HepG2 (cell line): ENCODE results near the gene THRAP3. TPM values are rescaled to one million over a fixed set of nuclear protein-coding genes. Genes with fewer than 3 reads are reported as not detected.
A peak's percentile ranks its signal among the peaks of the same experiment; 100 is the strongest.

Experiments
- ATAC-seq: fragments of 200-7000 bp; cut with Tn5 transposase; 3 replicates; pipeline ENCODE4 v1.9.1; 2020; ENCODE audit warnings: mild to moderate bottlenecking, moderate library complexity
- BruUV-seq: library from RNA; stranded (reverse); fragments of 400-500 nt; replicated peaks from 2 replicates; lab custom pipeline; 2021; lab: Mats Ljungman, UMichigan
- CTCF ChIA-PET: fragments of 300-600 bp; formaldehyde crosslinking; extraction: SDS; loops from one replicate; lab custom pipeline; 2021; ENCODE audit warnings: low total read pairs, inconsistent platforms, low intra/inter-chr PET ratio; lab: Yijun Ruan, JAX
- POLR2A ChIA-PET: fragments of 350-600 bp; sonication (Branson Sonifier 250); formaldehyde crosslinking; loops from one replicate; lab custom pipeline; 2020; ENCODE audit warnings: antibody characterized with exemption, inconsistent platforms; lab: Yijun Ruan, JAX
- DNase-seq: peaks from one replicate; pipeline ENCODE4 v3.0.0-alpha.2; 2015; ENCODE audit warnings: low spot score
- FAIRE-seq: peaks from 3 replicates; lab custom pipeline; 2011; peaks lifted over from hg19 to GRCh38; lab: Jason Lieb, UNC
- H2AFZ ChIP-seq: one replicate; pipeline ENCODE4 v1.6.1; 2011; ENCODE audit warnings: low read length, inconsistent platforms
- H3K27ac ChIP-seq: fragments of 300-600 bp; 3 replicates; pipeline ENCODE4 v1.8.0; 2011; ENCODE audit warnings: mixed run types, mild to moderate bottlenecking, mixed read lengths, low read length, inconsistent platforms; ENCODE audit not compliant: insufficient read depth; ENCODE audit errors: extremely low read length
- H3K27me3 ChIP-seq, 2 experiments: fragments of 200-600 bp in 1 of 2; 2 replicates in 1 of 2; 3 replicates in 1 of 2; pipeline versions ENCODE4 v1.6.0 to v1.8.0; 2011; ENCODE audit warnings: low read length in 2 of 2, mild to moderate bottlenecking in 2 of 2, moderate library complexity in 2 of 2, inconsistent platforms in 1 of 2; ENCODE audit not compliant: insufficient read depth in 2 of 2, control insufficient read depth in 1 of 2
- H3K36me3 ChIP-seq, 2 experiments: fragments of 200-600 bp in 1 of 2; replicated peaks in 1 of 2; 2 replicates in 1 of 2; 3 replicates in 1 of 2; pipeline versions ENCODE4 v1.5.1 to v1.8.0; 2011; ENCODE audit warnings: low read length in 2 of 2, inconsistent platforms in 1 of 2; ENCODE audit not compliant: insufficient read depth in 2 of 2, control insufficient read depth in 1 of 2
- H3K4me1 ChIP-seq: 2 replicates; pipeline ENCODE4 v1.5.1; 2012; ENCODE audit warnings: low read length, inconsistent platforms; ENCODE audit not compliant: insufficient read depth
- H3K4me2 ChIP-seq: 2 replicates; pipeline ENCODE4 v1.6.0; 2011; ENCODE audit warnings: low read depth, low read length, inconsistent platforms
- H3K4me3 ChIP-seq, 3 experiments: fragments of 200-600 bp in 1 of 3; sonication (generic), shearing (Covaris generic) in 1 of 3; replicated peaks in 1 of 3; 2 replicates each; pipeline ENCODE4 v1.5.1; 2011 to 2016; ENCODE audit warnings: low read length in 3 of 3, inconsistent platforms in 2 of 3, low read depth in 2 of 3, mild to moderate bottlenecking in 2 of 3, control low read depth in 1 of 3, mixed read lengths in 1 of 3; ENCODE audit not compliant: insufficient read depth in 1 of 3
- H3K79me2 ChIP-seq: one replicate; pipeline ENCODE4 v1.6.1; 2011; ENCODE audit warnings: low read length, inconsistent platforms; ENCODE audit not compliant: insufficient read depth
- H3K9ac ChIP-seq: 2 replicates; pipeline ENCODE4 v1.6.0; 2011; ENCODE audit warnings: mild to moderate bottlenecking, low read depth, low read length, inconsistent platforms; ENCODE audit not compliant: insufficient read depth
- H3K9me3 ChIP-seq: 2 replicates; pipeline ENCODE4 v1.5.1; 2012; ENCODE audit warnings: mild to moderate bottlenecking, low read length
- H4K20me1 ChIP-seq: 2 replicates; pipeline ENCODE4 v1.6.0; 2011; ENCODE audit warnings: inconsistent platforms, mild to moderate bottlenecking, low read length, moderate library complexity; ENCODE audit not compliant: insufficient read depth
- CAMTA2 ChIP-seq: sonication (generic); formaldehyde crosslinking; IDR thresholded peaks from 2 replicates; pipeline ENCODE4 v1.4.0; 2020; ENCODE audit warnings: mild to moderate bottlenecking, missing genetic modification reagents, borderline replicate concordance
- FLYWCH1 ChIP-seq: sonication (generic); formaldehyde crosslinking; IDR thresholded peaks from 2 replicates; pipeline ENCODE4 v1.8.1; 2023; ENCODE audit warnings: mild to moderate bottlenecking, missing genetic modification reagents
- HNRNPK ChIP-seq: fragments of 200-400 bp; formaldehyde crosslinking; IDR thresholded peaks from 2 replicates; pipeline ENCODE4 v1.6.1; 2018; ENCODE audit warnings: low read length, low read depth, moderate library complexity, mild to moderate bottlenecking; ENCODE audit not compliant: poor library complexity, severe bottlenecking
- KDM3A ChIP-seq: IDR thresholded peaks from 2 replicates; pipeline ENCODE4 v1.6.1; 2018; ENCODE audit warnings: low read depth, missing compliant biosample characterization
- KDM6A ChIP-seq: IDR thresholded peaks from 2 replicates; pipeline ENCODE4 v1.6.1; 2016; ENCODE audit warnings: low read depth
- RBFOX2 ChIP-seq: fragments of 200-400 bp; formaldehyde crosslinking; IDR thresholded peaks from 2 replicates; pipeline ENCODE4 v1.6.1; 2017; ENCODE audit warnings: low read depth, mild to moderate bottlenecking, low read length
- TCF7L2 ChIP-seq: IDR thresholded peaks from 2 replicates; pipeline ENCODE4 v1.6.1; 2011; ENCODE audit warnings: mild to moderate bottlenecking, low read depth, low read length, moderate library complexity
- TEAD3 ChIP-seq: optimal IDR thresholded peaks from 2 replicates; pipeline ENCODE3; 2016; ENCODE audit warnings: borderline replicate concordance
- ZNF296 ChIP-seq: sonication (generic); formaldehyde crosslinking; conservative IDR thresholded peaks from 2 replicates; pipeline ENCODE4 v1.5.0; 2020; ENCODE audit warnings: mild to moderate bottlenecking, missing genetic modification reagents
- ZNF317 ChIP-seq: sonication (generic); formaldehyde crosslinking; IDR thresholded peaks from 2 replicates; pipeline ENCODE4 v1.5.0; 2020; ENCODE audit warnings: mild to moderate bottlenecking, missing genetic modification reagents
- ZNF331 ChIP-seq: sonication (generic); formaldehyde crosslinking; IDR thresholded peaks from 2 replicates; pipeline ENCODE4 v1.4.0; 2020; ENCODE audit warnings: missing genetic modification reagents
- ZNF780A ChIP-seq: sonication (generic); formaldehyde crosslinking; IDR thresholded peaks from 2 replicates; pipeline ENCODE4 v1.8.0; 2022; ENCODE audit warnings: mild to moderate bottlenecking, missing genetic modification reagents, moderate library complexity
- ZNF879 ChIP-seq: sonication (generic); formaldehyde crosslinking; IDR thresholded peaks from 2 replicates; pipeline ENCODE4 v1.8.1; 2023; ENCODE audit warnings: missing genetic modification reagents
- ZSCAN22 ChIP-seq: sonication (generic); formaldehyde crosslinking; IDR thresholded peaks from 2 replicates; pipeline ENCODE4 v1.4.0; 2020; ENCODE audit warnings: mild to moderate bottlenecking, missing genetic modification reagents
- WGBS: methylation state at CpG from one replicate; pipeline ENCODE4 v1.1.6; 2017; ENCODE audit warnings: low lambda C conversion rate; 5-methylcytosine and 5-hydroxymethylcytosine counted together
- in situ Hi-C: cut with HindIII; loops from 2 replicates; pipeline ENCODE4 v1.10.0; 2017; ENCODE audit warnings: low pct_unique_long_range_greater_than_20kb; ENCODE audit not compliant: extremely low pct_ligation_motif_present
- intact Hi-C: fragments of 100-400 bp; cut with micrococcal nuclease; formaldehyde crosslinking; loops from one replicate; pipeline ENCODE4 v1.10.0; 2022; ENCODE audit not compliant: unreplicated experiment
- polyA plus RNA-seq, 8 experiments: library from polyadenylated mRNA; depleted of rRNA in 3 of 8; stranded (reverse) in 7 of 8; unstranded in 1 of 8; fragments of >200 nt; fragmentation: Illumina TruSeq in 4 of 8; extraction: Trizol in 4 of 8; gene quantifications; 2 replicates each; pipeline versions ENCODE4 v1.2.1 to v1.2.3, GENCODE V29; 2011 to 2016; ENCODE audit warnings: low read depth in 4 of 8, missing spikeins in 1 of 8, mixed read lengths in 1 of 8; ENCODE audit not compliant: insufficient read depth in 1 of 8
- total RNA-seq, 5 experiments: library from RNA; depleted of rRNA; stranded (reverse); fragments of >200 nt; fragmentation: Illumina TruSeq; extraction: Trizol; gene quantifications; 2 replicates each; pipeline ENCODE4 v1.2.3, GENCODE V29; 2016; ENCODE audit warnings: low read depth in 1 of 5
- TF ChIP-seq, protein P1 (sequence below): sonication (generic); IDR thresholded peaks from 2 replicates; pipeline ENCODE4 v1.6.1; 2016; ENCODE audit warnings: low read depth, borderline replicate concordance
- TF ChIP-seq, protein P2 (sequence below): IDR thresholded peaks from 2 replicates; pipeline ENCODE4 v1.6.1; 2016; ENCODE audit warnings: control low read depth

Gene THRAP3
- total and polyA plus RNA-seq, 2 of the 13 experiments (the other 11 are each of a cell fraction or from before 2014, with no cell fraction given), result 45.0 to 92.6 TPM

DNA sequence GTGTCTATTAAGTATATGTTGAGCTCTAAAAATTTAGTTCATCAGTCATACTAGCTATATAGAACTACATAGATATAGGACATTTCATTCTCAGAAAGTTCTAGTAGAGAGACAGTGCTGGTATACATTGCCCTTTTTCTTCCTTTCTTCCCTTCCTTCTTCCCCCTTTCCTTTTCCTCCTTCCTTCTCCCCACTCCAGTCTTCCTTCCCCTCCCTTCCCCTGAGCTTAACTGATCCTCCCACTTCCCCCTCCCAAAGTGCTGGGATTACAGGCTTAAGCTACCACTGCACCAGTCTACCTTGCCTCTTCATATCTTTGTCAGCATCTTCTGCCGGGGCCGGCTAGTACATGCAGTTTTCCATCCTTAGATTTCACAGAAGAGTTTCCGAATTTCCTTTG lies 12.1 kb downstream of the THRAP3 start:
- Histone ChIP-seq H4K20me1 (peaks cover 50% of the 10 kb centered on the region), H3K4me1 (peaks cover 93% of the 10 kb centered on the region), H3K27ac (no peak overlapping the region), H3K27me3 (no peaks in the 10 kb centered on the region), H2AFZ (no peak overlapping the region), H3K9ac (no peak overlapping the region), H3K9me3 (no peaks in the 10 kb centered on the region), H3K4me2 (no peak overlapping the region), H3K79me2 (peaks cover 93% of the 10 kb centered on the region), H3K36me3 (0 out of 5 replicates have a peak, but pooled peaks cover 0 to 13% of the 10 kb centered on the region in 2 experiments), H3K4me3 (no peak overlapping the region)
- WGBS, result 87% methylated on average over 3 of the region's 3 CpGs
- CTCF ChIA-PET, result no interaction called here
- no peak for ATAC-seq
- no peak for DNase-seq
- intact Hi-C loops, result no loop called here
- FAIRE-seq, result no peak
- POLR2A ChIA-PET, result interaction anchor here (5.4 kb wide), 1 partner anchor 10 kb away, joined by 141 read pairs; the partner anchor contains the start of gene THRAP3
- in situ Hi-C loops, result no loop called here
- no TSS peak for BruUV-seq
- TF ChIP-seq TEAD3 (CRISPR knock-in tag), result no peak
- TF ChIP-seq HNRNPK, result peak; percentile 60
- TF ChIP-seq ZNF879 (CRISPR knock-in tag), result no peak
- TF ChIP-seq CAMTA2 (CRISPR knock-in tag), result no peak
- TF ChIP-seq ZNF296 (CRISPR knock-in tag), result no peak
- no peak for TF ChIP-seq ZSCAN22 (CRISPR knock-in tag)
- 0 out of 2 replicates have a peak, but pooled peaks have one; percentile 3 for TF ChIP-seq RBFOX2
- no peak for TF ChIP-seq ZNF317 (CRISPR knock-in tag)

DNA sequence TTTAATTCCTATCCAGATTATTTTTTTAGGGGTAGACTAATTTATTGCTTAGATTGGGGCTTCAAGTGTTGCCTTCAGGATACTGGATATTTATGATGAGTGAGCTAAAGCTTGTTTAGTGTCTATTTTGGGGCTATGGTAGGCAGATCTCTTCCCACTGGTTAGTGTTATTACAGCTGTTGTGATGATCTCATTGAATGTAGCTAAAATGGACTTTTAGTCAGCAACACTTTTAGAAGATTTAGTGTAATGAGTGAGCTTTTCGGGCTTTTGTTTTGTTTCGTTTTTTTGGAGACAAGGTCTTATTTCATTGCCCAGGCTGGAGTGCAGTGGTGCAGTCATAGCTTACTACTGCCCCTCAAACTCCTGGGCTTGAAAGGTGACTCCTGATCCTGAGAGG lies 14.2 kb downstream of the THRAP3 start:
- H3K4me1 ChIP-seq, result peaks cover 96% of the 10 kb centered on the region
- H3K9me3 ChIP-seq, result no peaks in the 10 kb centered on the region
- no peak for TF ChIP-seq ZNF331
- no peak for TF ChIP-seq RBFOX2
- no peak for TF ChIP-seq ZNF780A
- TF ChIP-seq, protein P1, sequence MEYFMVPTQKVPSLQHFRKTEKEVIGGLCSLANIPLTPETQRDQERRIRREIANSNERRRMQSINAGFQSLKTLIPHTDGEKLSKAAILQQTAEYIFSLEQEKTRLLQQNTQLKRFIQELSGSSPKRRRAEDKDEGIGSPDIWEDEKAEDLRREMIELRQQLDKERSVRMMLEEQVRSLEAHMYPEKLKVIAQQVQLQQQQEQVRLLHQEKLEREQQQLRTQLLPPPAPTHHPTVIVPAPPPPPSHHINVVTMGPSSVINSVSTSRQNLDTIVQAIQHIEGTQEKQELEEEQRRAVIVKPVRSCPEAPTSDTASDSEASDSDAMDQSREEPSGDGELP, result no peak
- TF ChIP-seq, protein P2, sequence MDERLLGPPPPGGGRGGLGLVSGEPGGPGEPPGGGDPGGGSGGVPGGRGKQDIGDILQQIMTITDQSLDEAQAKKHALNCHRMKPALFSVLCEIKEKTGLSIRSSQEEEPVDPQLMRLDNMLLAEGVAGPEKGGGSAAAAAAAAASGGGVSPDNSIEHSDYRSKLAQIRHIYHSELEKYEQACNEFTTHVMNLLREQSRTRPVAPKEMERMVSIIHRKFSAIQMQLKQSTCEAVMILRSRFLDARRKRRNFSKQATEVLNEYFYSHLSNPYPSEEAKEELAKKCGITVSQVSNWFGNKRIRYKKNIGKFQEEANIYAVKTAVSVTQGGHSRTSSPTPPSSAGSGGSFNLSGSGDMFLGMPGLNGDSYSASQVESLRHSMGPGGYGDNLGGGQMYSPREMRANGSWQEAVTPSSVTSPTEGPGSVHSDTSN (CRISPR knock-in tag), result no peak
- no peak for TF ChIP-seq KDM6A (CRISPR knock-in tag)
- no peak for TF ChIP-seq KDM3A (CRISPR knock-in tag)
- TF ChIP-seq TCF7L2, result no peak
- TF ChIP-seq ZSCAN22 (CRISPR knock-in tag), result no peak
- TF ChIP-seq FLYWCH1, result no peak
- 93% methylated on average over 2 of the region's 2 CpGs for WGBS
- H3K79me2 ChIP-seq, result peaks cover 90% of the 10 kb centered on the region
- DNase-seq, result no peak
- BruUV-seq, result no TSS peak
- peaks cover 2 to 23% of the 10 kb centered on the region in 2 experiments; a peak in 2 of 5 replicates for H3K36me3 ChIP-seq
- H3K4me2 ChIP-seq, result no peak overlapping the region
- ChIA-PET POLR2A (interaction anchor here (3.0 to 5.4 kb wide), 3 partner anchors 10 to 31 kb away, joined by 36 to 141 read pairs (median 56); partner anchors contain the start of gene THRAP3), CTCF (no interaction called here)
- H4K20me1 ChIP-seq, result peaks cover 43% of the 10 kb centered on the region
- intact Hi-C loops (no loop called here), in situ Hi-C loops (no loop called here)
- no peak overlapping the region for H2AFZ ChIP-seq
- no peak for FAIRE-seq
- H3K4me3 ChIP-seq, result no peak overlapping the region
- peak overlapping the region; percentile 49 for H3K27ac ChIP-seq
- no peak for ATAC-seq
- no peak overlapping the region for H3K9ac ChIP-seq
- no peaks in the 10 kb centered on the region for H3K27me3 ChIP-seq
